HG03432 (cell line): ENCODE measurements around the gene KCNH5.

Experiments used
- ATAC-seq: cut with Tn5 transposase; IDR thresholded peaks from one replicate; pipeline ENCODE4 v1.9.1; 2021; ENCODE audit warnings: mild to moderate bottlenecking, moderate library complexity; ENCODE audit not compliant: unreplicated experiment

The KCNH5 gene

GRCh38 chr14:62682208-62682607, 363.1 kb downstream of the KCNH5 start:
- ATAC-seq = no peak

DNA sequence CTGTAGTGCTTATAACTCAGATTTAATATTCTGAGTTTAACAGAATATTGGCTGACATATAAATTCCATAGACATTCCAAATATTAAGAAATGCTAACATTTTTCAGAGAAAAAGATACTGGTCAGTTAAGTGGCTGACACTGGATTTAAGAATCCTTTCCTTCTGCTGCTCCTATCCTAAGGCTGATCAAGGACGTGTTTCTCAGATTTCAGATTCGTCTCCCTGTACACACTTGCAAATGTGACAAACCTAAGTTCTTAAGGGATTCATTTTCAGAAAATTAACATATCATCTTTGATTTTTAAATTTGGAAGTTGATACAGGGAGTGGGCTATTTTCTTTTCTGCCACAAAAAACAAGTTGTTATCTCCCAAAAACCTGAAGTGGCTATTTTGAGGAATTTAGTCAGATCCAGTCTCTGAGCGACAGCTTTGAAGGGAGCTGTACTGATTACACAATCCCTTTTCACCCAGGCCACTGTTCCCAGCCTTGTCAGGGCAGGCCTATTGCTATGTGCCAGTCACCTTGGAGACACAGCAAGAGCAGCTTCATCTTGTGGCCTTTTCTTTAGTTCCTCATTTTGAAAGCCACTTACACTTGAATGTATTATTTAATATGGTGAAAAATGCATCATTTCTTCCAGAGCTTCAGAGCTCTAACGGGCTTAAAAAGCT, 370.6 kb downstream of the KCNH5 start:
- ATAC-seq = no peak

DNA sequence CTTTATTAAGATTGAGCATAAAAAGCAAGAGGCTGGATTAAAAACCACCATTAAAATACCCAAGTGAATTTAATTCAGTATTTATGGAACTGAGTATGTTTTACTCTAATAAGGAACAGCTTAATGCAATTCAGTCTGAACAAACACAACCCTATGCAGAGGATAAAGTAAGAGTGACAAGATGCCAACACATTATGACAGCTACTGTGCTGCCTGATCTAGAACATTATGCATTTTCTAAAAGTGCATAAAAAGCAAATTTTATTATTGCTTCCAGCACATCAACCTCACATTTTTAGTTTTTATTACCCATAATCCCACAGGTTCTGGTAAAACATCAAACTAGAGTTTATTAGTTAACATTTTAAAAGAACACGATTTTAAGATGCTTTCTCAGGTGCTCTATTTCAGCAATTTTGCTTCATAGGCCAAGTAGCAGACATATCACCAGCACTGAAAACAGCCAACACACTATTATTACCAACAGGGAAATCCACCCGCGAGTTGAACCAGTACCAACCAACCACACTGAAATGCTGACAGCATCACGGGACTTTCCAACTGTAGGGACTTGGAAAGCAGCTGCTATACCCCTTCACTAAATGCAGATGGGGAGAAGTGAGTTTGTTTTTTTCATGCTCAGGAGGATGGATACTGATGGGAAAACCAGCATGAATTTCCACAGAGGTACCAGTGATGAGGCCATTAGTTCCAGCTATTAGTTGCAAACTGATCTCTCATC, 372.1 kb downstream of the KCNH5 start:
- no peak for ATAC-seq

DNA sequence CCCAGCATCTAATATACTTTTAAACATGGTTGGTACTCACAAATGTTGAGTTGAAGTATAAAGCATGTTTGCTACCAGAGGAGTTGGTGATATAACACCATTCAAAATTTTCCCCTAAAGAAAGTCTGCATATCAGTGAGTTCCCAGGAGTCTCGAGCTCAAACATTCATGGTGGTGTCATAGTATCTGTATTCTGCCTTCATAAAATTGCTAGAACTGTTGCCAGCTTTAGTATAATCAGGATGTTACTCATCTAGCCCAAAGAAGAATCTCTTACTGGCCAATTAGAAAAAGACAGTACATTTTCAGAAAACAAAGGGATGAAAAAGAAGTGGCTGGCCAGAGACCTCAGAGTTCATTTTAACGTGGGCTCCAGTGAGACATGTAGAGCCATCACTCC, 374.7 kb downstream of the KCNH5 start:
- ATAC-seq = no peak

DNA sequence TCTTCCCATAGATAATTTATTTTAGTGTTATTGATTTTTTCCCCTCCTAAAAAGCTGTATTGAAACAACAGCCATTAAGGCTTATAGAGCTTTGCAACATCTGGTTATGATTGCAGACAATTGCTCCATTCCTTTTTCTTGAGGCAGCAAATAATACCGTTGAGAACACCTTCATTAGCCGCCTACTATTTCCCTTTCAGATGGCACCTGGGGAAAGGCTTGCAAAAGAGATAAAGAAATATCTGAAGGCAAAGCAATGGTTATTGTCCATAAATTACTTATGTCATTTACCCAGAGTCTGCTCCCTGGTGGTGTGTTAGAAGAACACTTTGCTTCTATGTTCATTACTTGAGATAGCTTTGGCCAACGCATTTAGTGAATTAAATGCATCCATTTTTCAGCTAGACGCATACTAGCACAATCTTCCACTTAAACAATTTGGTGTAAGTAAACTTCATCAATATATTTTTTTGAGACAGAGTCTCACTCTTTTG, 377.8 kb downstream of the KCNH5 start:
- ATAC-seq = no peak

GRCh38 chr14:62665286-62665685, 380.0 kb downstream of the KCNH5 start:
- ATAC-seq = no peak

GRCh38 chr14:62663456-62663821, 381.8 kb downstream of the KCNH5 start:
- ATAC-seq = no peak

GRCh38 chr14:62662811-62663455, 382.3 kb downstream of the KCNH5 start:
- no peak for ATAC-seq

DNA sequence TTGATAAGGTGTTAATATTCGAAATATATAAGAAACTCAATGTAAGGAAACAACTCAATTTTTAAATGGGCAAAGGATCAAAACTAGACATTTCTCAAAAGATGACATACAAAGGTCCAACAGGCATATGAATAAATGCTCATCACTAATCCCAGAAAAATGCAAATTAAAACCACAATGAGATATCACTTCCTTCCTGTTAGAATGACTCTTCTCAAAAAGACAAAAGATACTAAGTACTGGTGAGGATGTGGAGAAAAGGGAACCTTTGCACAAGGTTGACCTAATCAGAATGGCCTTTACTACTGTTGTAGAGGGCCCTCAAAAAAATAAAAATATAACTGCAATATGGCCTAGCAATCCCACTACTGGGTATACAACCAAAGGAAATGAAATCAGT, 383.4 kb downstream of the KCNH5 start:
- no peak for ATAC-seq

DNA sequence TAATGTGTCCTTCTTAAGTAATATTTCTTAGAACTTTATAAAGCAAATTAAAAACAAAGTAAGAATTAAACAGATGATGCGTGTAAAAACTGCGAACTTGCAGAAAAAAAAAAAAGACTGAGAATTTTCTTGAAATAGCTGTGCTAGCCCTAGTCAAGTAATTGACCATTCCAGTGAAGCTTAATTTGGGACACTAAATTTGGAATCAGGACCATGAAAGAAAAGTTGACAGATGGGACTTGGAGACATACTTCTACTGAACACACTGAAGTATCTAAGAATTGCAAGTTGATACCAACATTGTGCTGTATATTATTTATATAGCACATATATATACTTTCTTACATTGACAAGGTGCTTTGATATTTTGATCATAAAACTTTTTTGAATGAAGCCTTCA, 386.6 kb downstream of the KCNH5 start:
- no peak for ATAC-seq

DNA sequence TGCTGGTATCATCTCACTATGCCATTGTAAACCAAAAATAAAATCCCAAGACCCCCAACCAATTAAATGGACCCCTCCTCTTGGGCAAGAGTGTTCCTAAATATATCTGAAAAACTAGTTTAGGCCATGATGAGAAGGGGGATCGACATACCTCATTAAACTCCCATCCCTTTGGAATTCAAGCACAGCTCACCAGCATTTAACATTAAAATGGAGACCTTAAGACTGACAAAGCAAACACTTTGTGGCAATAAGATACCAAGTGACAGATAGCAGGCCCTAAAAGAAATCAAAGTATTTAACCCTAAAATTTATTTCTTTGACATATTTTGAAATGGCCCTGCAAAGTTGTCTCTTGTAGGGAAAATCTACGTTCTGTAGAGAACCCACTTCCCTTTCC, 387.9 kb downstream of the KCNH5 start:
- ATAC-seq = no peak

- ATAC-seq = no peak
Observed at GRCh38 chr14:62655166-62655565, 390.1 kb downstream of the KCNH5 start.

GRCh38 chr14:62654641-62655040, 390.6 kb downstream of the KCNH5 start:
- ATAC-seq = no peak
